CD8-positive, alpha-beta memory T cell (primary cell): ENCODE measurements around the gene RABGAP1L. TPM values are rescaled to one million over a fixed set of nuclear protein-coding genes. Genes with fewer than 3 reads are reported as not detected.
"Not testable (repeated sequence)": the region's sequence is repeated elsewhere in the genome, so short reads cannot be mapped to it uniquely, and the experiment has no call there.

ENCODE experiments used
- CTCF ChIA-PET: fragments of 350-600 bp; sonication (Branson Sonifier 250); formaldehyde crosslinking; loops from one replicate; lab custom pipeline; 2021; ENCODE audit warnings: antibody characterized with exemption; lab: Charles Lee
- POLR2A ChIA-PET: fragments of 350-600 bp; sonication (Branson Sonifier 250); formaldehyde crosslinking; loops from one replicate; lab custom pipeline; 2021; ENCODE audit warnings: antibody characterized with exemption; lab: Charles Lee
- DNase-seq, 5 donors: peaks; one replicate each; pipeline versions ENCODE4 v3.0.0 to v3.0.0-alpha.2; 2020 to 2022; ENCODE audit warnings: mixed read lengths in 1 of 5
- H3K27ac ChIP-seq: one replicate; pipeline ENCODE4 v1.7.0; 2013; ENCODE audit warnings: low read depth, mild to moderate bottlenecking, low read length, moderate library complexity
- H3K27me3 ChIP-seq: 2 replicates; pipeline ENCODE4 v1.7.0; 2013; ENCODE audit warnings: low read length, mild to moderate bottlenecking; ENCODE audit not compliant: insufficient read depth, poor library complexity, severe bottlenecking
- H3K36me3 ChIP-seq: 2 replicates; pipeline ENCODE4 v1.7.0; 2013; ENCODE audit warnings: mild to moderate bottlenecking, low read length, moderate library complexity; ENCODE audit not compliant: insufficient read depth
- H3K4me1 ChIP-seq: 2 replicates; pipeline ENCODE4 v1.7.0; 2013; ENCODE audit warnings: mild to moderate bottlenecking, low read length, moderate library complexity; ENCODE audit not compliant: insufficient read depth
- H3K4me3 ChIP-seq: 2 replicates; pipeline ENCODE4 v1.7.0; 2013; ENCODE audit warnings: mild to moderate bottlenecking, low read length
- H3K9me3 ChIP-seq: 2 replicates; pipeline ENCODE4 v1.7.0; 2013; ENCODE audit warnings: mild to moderate bottlenecking, low read length
- H3K27ac Mint-ChIP-seq, 8 donors: one replicate each; pipeline ENCODE4 v1.8.0; 2020 to 2021; ENCODE audit warnings: mixed read lengths in 8 of 8, mild to moderate bottlenecking in 6 of 8, inconsistent platforms in 3 of 8, moderate library complexity in 3 of 8
- H3K27me3 Mint-ChIP-seq, 2 donors: one replicate each; pipeline ENCODE4 v1.8.0; 2020 to 2021; ENCODE audit warnings: mixed read lengths in 2 of 2, mild to moderate bottlenecking in 1 of 2, moderate library complexity in 1 of 2
- H3K36me3 Mint-ChIP-seq, 3 donors: one replicate each; pipeline ENCODE4 v1.8.0; 2020 to 2021; ENCODE audit warnings: mixed read lengths in 3 of 3, inconsistent platforms in 1 of 3, mild to moderate bottlenecking in 1 of 3
- H3K4me1 Mint-ChIP-seq, 3 donors: one replicate each; pipeline ENCODE4 v1.8.0; 2020 to 2021; ENCODE audit warnings: mixed read lengths in 3 of 3, inconsistent platforms in 1 of 3, mild to moderate bottlenecking in 1 of 3
- H3K4me3 Mint-ChIP-seq, 7 donors: one replicate each; pipeline ENCODE4 v1.8.0; 2020 to 2021; ENCODE audit warnings: mixed read lengths in 7 of 7, mild to moderate bottlenecking in 6 of 7, moderate library complexity in 4 of 7, inconsistent platforms in 2 of 7
- H3K9me3 Mint-ChIP-seq, 5 donors: one replicate each; pipeline ENCODE4 v1.8.0; 2020 to 2022; ENCODE audit warnings: mixed read lengths in 5 of 5, mild to moderate bottlenecking in 3 of 5, moderate library complexity in 2 of 5, inconsistent platforms in 1 of 5
- polyA plus RNA-seq: library from polyadenylated mRNA; unstranded; fragments of 300-500 nt; fragmentation: Illumina TruSeq; gene quantifications from one replicate; pipeline ENCODE4 v1.2.3, GENCODE V29; 2021
- total RNA-seq, 2 experiments: library from RNA; stranded (reverse); gene quantifications; one replicate each; pipeline ENCODE4 v1.2.3, GENCODE V29; 2021

The RABGAP1L gene
- total and polyA plus RNA-seq, 3 experiments from 2014 or later, result 41.7 to 78.5 (median 42.7) TPM

GRCh38 chr1:174315239-174315638, 155.9 kb downstream of the RABGAP1L start:
- peaks cover 64 to 93% (median 89%) of the 10 kb centered on the region in 3 donors for H3K36me3 Mint-ChIP-seq
- Histone ChIP-seq H3K9me3 (peaks cover 4% of the 10 kb centered on the region), H3K27me3 (no peaks in the 10 kb centered on the region), H3K36me3 (no peaks in the 10 kb centered on the region), H3K27ac (no peak overlapping the region), H3K4me3 (no peak overlapping the region), H3K4me1 (no peaks in the 10 kb centered on the region)
- DNase-seq, result no peak
- no peak overlapping the region for H3K4me3 Mint-ChIP-seq
- H3K4me1 Mint-ChIP-seq, result peaks cover 8 to 32% (median 13%) of the 10 kb centered on the region in 3 donors
- POLR2A ChIA-PET, result no interaction called here
- H3K27me3 Mint-ChIP-seq, result no peaks in the 10 kb centered on the region
- CTCF ChIA-PET, result no interaction called here
- H3K27ac Mint-ChIP-seq, result peak overlapping the region in 1 of 8 donors; percentile 40
- peaks cover 34 to 74% (median 59%) of the 10 kb centered on the region in 5 donors for H3K9me3 Mint-ChIP-seq

- DNase-seq, H3K27ac ChIP-seq, H3K4me3 Mint-ChIP-seq, H3K36me3 ChIP-seq, CTCF ChIA-PET, H3K27me3 ChIP-seq, H3K27me3 Mint-ChIP-seq, H3K4me1 ChIP-seq, H3K4me3 ChIP-seq, H3K27ac Mint-ChIP-seq, POLR2A ChIA-PET: not testable (repeated sequence)
- peaks cover 19% of the 10 kb centered on the region for H3K9me3 ChIP-seq
- H3K4me1 Mint-ChIP-seq, result peaks cover 13 to 31% (median 17%) of the 10 kb centered on the region in 3 donors
- peaks cover 60 to 92% (median 87%) of the 10 kb centered on the region in 3 donors for H3K36me3 Mint-ChIP-seq
- H3K9me3 Mint-ChIP-seq, result peaks cover 43 to 73% (median 58%) of the 10 kb centered on the region in 5 donors
Measured at GRCh38 chr1:174320897-174321296, 161.6 kb downstream of the RABGAP1L start.

- H3K27me3 ChIP-seq, result no peaks in the 10 kb centered on the region
- ChIA-PET CTCF (no interaction called here), POLR2A (no interaction called here)
- H3K27ac Mint-ChIP-seq, result no peak overlapping the region
- H3K4me1 Mint-ChIP-seq, result peaks cover 13 to 26% (median 14%) of the 10 kb centered on the region in 3 donors
- H3K36me3 ChIP-seq, result no peaks in the 10 kb centered on the region
- peaks cover 54 to 74% (median 67%) of the 10 kb centered on the region in 5 donors for H3K9me3 Mint-ChIP-seq
- H3K4me1 ChIP-seq, result no peaks in the 10 kb centered on the region
- H3K27ac ChIP-seq, result no peak overlapping the region
- no peaks in the 10 kb centered on the region for H3K27me3 Mint-ChIP-seq
- peaks cover 58 to 95% (median 82%) of the 10 kb centered on the region in 3 donors for H3K36me3 Mint-ChIP-seq
- DNase-seq, result no peak
- H3K4me3 Mint-ChIP-seq, result no peak overlapping the region
- no peak overlapping the region for H3K4me3 ChIP-seq
- peaks cover 30% of the 10 kb centered on the region for H3K9me3 ChIP-seq
Measured at GRCh38 chr1:174322202-174322862, 163.0 kb downstream of the RABGAP1L start.

GRCh38 chr1:174324493-174324892, 165.2 kb downstream of the RABGAP1L start:
- Mint-ChIP-seq H3K36me3 (peaks cover 45 to 84% (median 62%) of the 10 kb centered on the region in 3 donors), H3K27me3 (no peaks in the 10 kb centered on the region), H3K4me3 (peak overlapping the region in 1 of 7 donors; percentile 4), H3K27ac (no peak overlapping the region), H3K9me3 (peaks cover 49 to 62% (median 60%) of the 10 kb centered on the region in 5 donors), H3K4me1 (peaks cover 11 to 19% (median 14%) of the 10 kb centered on the region in 3 donors)
- DNase-seq, result no peak
- H3K4me1 ChIP-seq, result no peaks in the 10 kb centered on the region
- POLR2A ChIA-PET, result no interaction called here
- no peak overlapping the region for H3K4me3 ChIP-seq
- peaks cover 30% of the 10 kb centered on the region for H3K9me3 ChIP-seq
- no peaks in the 10 kb centered on the region for H3K36me3 ChIP-seq
- no peaks in the 10 kb centered on the region for H3K27me3 ChIP-seq
- CTCF ChIA-PET, result no interaction called here
- H3K27ac ChIP-seq, result no peak overlapping the region

GRCh38 chr1:174324939-174325338, 165.6 kb downstream of the RABGAP1L start:
- Mint-ChIP-seq H3K27me3 (no peaks in the 10 kb centered on the region), H3K9me3 (peaks cover 44 to 58% (median 55%) of the 10 kb centered on the region in 5 donors), H3K4me3 (no peak overlapping the region), H3K27ac (no peak overlapping the region), H3K4me1 (peaks cover 11 to 22% (median 14%) of the 10 kb centered on the region in 3 donors), H3K36me3 (peaks cover 40 to 83% (median 58%) of the 10 kb centered on the region in 3 donors)
- H3K4me1 ChIP-seq, result no peaks in the 10 kb centered on the region
- no peaks in the 10 kb centered on the region for H3K27me3 ChIP-seq
- ChIA-PET POLR2A (no interaction called here), CTCF (no interaction called here)
- peaks cover 28% of the 10 kb centered on the region for H3K9me3 ChIP-seq
- no peak for DNase-seq
- H3K4me3 ChIP-seq, result no peak overlapping the region
- no peak overlapping the region for H3K27ac ChIP-seq
- no peaks in the 10 kb centered on the region for H3K36me3 ChIP-seq

GRCh38 chr1:174326278-174326677, 167.0 kb downstream of the RABGAP1L start:
- Mint-ChIP-seq H3K36me3 (peaks cover 29 to 69% (median 44%) of the 10 kb centered on the region in 3 donors), H3K9me3 (peaks cover 31 to 44% (median 42%) of the 10 kb centered on the region in 5 donors), H3K27ac (no peak overlapping the region), H3K27me3 (no peaks in the 10 kb centered on the region), H3K4me1 (peaks cover 14 to 29% (median 18%) of the 10 kb centered on the region in 3 donors), H3K4me3 (peak overlapping the region in 2 of 7 donors; percentile 28 to 50)
- ChIA-PET CTCF (no interaction called here), POLR2A (no interaction called here)
- Histone ChIP-seq H3K36me3 (no peaks in the 10 kb centered on the region), H3K27ac (no peak overlapping the region), H3K9me3 (peaks cover 20% of the 10 kb centered on the region), H3K4me1 (no peaks in the 10 kb centered on the region), H3K27me3 (no peaks in the 10 kb centered on the region), H3K4me3 (no peak overlapping the region)
- DNase-seq, result no peak

GRCh38 chr1:174333437-174333836, 174.1 kb downstream of the RABGAP1L start:
- Histone ChIP-seq H3K4me3 (no peak overlapping the region), H3K4me1 (no peaks in the 10 kb centered on the region), H3K27me3 (no peaks in the 10 kb centered on the region), H3K9me3 (no peaks in the 10 kb centered on the region), H3K36me3 (no peaks in the 10 kb centered on the region), H3K27ac (no peak overlapping the region)
- ChIA-PET CTCF (no interaction called here), POLR2A (no interaction called here)
- Mint-ChIP-seq H3K4me1 (peaks cover 19 to 47% (median 37%) of the 10 kb centered on the region in 3 donors), H3K9me3 (no peaks in the 10 kb centered on the region), H3K27ac (peak overlapping the region in 2 of 8 donors; percentile 8 to 43), H3K27me3 (no peaks in the 10 kb centered on the region), H3K4me3 (no peak overlapping the region), H3K36me3 (peaks cover 2 to 10% (median 8%) of the 10 kb centered on the region in 3 donors)
- DNase-seq, result no peak

- CTCF ChIA-PET, result no interaction called here
- Histone ChIP-seq H3K4me3 (no peak overlapping the region), H3K9me3 (no peaks in the 10 kb centered on the region), H3K27ac (no peak overlapping the region), H3K27me3 (no peaks in the 10 kb centered on the region), H3K36me3 (no peaks in the 10 kb centered on the region), H3K4me1 (no peaks in the 10 kb centered on the region)
- POLR2A ChIA-PET, result no interaction called here
- H3K27me3 Mint-ChIP-seq, result no peaks in the 10 kb centered on the region
- peak overlapping the region in 3 of 8 donors; percentile 18 to 91 (median 22) for H3K27ac Mint-ChIP-seq
- no peak overlapping the region for H3K4me3 Mint-ChIP-seq
- peaks cover 0 to 4% (median 4%) of the 10 kb centered on the region in 5 donors for H3K9me3 Mint-ChIP-seq
- peaks cover 15 to 37% (median 30%) of the 10 kb centered on the region in 3 donors for H3K4me1 Mint-ChIP-seq
- peaks cover 5 to 11% (median 5%) of the 10 kb centered on the region in 3 donors for H3K36me3 Mint-ChIP-seq
- DNase-seq, result no peak
Measured at GRCh38 chr1:174337000-174337681, 177.8 kb downstream of the RABGAP1L start.
